Breast epithelium (tissue), 3 donors: ENCODE measurements around the gene TGFBR3.
A peak's percentile ranks its signal among the peaks of the same experiment; 100 is the strongest.

Experiments used
- CTCF ChIP-seq, 3 donors: fragments of 450-650 bp; IDR thresholded peaks; one replicate each; pipeline ENCODE4 v1.5.1; 2016 to 2017; ENCODE audit warnings: antibody characterized with exemption in 3 of 3, mild to moderate bottlenecking in 3 of 3, moderate library complexity in 3 of 3
- POLR2AphosphoS5 ChIP-seq, 3 donors: sonication (generic); formaldehyde crosslinking; IDR thresholded peaks; one replicate each; pipeline ENCODE4 v1.6.1; 2017; ENCODE audit warnings: antibody characterized with exemption in 3 of 3

GRCh38 chr1:91725989-91726721, 159.8 kb downstream of the TGFBR3 start:
- no peak for TF ChIP-seq CTCF (IDR thresholded peaks at IDR 0.05)
- TF ChIP-seq POLR2AphosphoS5 (IDR thresholded peaks at IDR 0.05), result peak; percentile 72 to 79 (median 78)
